Astrocyte of the spinal cord (primary cell): ENCODE data around the gene IL1RAPL2.

ENCODE experiments used
- DNase-seq: peaks from one replicate; pipeline ENCODE4 v3.0.0; 2011; ENCODE audit warnings: low read depth, low spot score
- H3K4me3 ChIP-seq: 2 replicates; pipeline ENCODE4 v1.5.1; 2011; ENCODE audit warnings: low read depth, mild to moderate bottlenecking, low read length, moderate library complexity
- in situ Hi-C: cut with HindIII; loops from 2 replicates; pipeline ENCODE4 v1.10.0; 2017; ENCODE audit warnings: low sequenced_read_pairs
- TF ChIP-seq, protein P1 (sequence below): IDR thresholded peaks from 2 replicates; pipeline ENCODE4 v1.5.1; 2012; ENCODE audit warnings: low read depth, mild to moderate bottlenecking, low read length, inconsistent platforms

Gene IL1RAPL2

DNA sequence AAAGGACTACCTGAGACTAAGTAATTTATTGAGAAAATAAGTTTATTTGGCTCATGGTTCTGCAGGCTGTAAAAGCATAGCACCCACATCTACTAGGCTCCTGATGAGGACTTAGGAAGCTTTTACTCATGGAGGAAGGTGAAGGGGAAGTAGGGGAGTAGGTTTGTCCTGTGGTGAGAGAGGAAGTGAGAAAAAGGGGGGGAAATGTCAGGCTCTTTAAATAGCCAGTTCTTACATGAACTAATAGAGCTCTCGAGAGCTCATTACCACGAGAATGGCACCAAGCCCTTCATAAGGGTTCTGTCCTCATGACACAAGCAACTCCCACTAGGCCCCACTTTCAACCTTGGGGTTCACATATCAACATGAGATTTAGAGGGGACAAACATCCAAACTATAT lies 1130.9 kb downstream of the IL1RAPL2 start:
- no peak overlapping the region for H3K4me3 ChIP-seq
- in situ Hi-C loops, result no loop called here
- TF ChIP-seq, protein P1, sequence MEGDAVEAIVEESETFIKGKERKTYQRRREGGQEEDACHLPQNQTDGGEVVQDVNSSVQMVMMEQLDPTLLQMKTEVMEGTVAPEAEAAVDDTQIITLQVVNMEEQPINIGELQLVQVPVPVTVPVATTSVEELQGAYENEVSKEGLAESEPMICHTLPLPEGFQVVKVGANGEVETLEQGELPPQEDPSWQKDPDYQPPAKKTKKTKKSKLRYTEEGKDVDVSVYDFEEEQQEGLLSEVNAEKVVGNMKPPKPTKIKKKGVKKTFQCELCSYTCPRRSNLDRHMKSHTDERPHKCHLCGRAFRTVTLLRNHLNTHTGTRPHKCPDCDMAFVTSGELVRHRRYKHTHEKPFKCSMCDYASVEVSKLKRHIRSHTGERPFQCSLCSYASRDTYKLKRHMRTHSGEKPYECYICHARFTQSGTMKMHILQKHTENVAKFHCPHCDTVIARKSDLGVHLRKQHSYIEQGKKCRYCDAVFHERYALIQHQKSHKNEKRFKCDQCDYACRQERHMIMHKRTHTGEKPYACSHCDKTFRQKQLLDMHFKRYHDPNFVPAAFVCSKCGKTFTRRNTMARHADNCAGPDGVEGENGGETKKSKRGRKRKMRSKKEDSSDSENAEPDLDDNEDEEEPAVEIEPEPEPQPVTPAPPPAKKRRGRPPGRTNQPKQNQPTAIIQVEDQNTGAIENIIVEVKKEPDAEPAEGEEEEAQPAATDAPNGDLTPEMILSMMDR, result no peak
- DNase-seq, result no peak

DNA sequence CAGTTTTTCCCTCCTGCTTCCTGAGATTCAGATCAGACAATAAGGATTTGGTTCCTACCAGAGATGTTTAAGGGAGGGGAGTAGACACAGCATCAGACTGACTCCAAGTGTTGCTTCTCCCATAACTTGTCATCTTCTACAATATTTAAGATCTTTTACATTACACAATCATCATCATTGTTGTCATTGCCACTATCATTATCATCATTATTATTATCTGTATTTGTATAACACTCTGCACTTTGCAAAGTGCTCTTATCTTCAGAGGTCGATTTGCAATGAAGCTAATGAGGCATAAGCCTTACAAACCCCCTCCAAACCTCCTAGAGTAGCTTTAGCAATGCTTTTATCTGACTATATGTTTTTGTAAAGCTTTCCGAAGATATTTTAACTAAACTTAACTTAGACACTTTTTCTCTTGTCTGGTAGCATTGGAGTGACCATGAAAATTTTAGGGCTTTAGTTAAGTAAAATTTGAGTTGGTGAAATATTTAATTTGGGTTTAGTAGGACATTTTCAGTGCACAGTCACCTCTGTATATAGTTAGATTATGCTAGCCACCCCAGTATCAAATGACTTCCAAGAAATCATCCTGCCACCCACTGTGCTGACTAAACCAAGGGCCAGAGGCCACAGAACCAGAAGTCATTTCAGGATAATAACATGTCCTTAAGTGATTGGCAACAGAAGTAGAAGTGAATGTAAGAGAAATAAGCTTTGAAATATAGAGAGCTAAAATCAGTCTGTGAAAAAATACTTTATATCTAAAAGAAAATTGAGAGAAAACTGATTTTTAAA lies 1132.2 kb downstream of the IL1RAPL2 start:
- DNase-seq, result peak; percentile 44
- H3K4me3 ChIP-seq, result no peak overlapping the region
- TF ChIP-seq, protein P1, result no peak
- in situ Hi-C loops, result no loop called here

DNA sequence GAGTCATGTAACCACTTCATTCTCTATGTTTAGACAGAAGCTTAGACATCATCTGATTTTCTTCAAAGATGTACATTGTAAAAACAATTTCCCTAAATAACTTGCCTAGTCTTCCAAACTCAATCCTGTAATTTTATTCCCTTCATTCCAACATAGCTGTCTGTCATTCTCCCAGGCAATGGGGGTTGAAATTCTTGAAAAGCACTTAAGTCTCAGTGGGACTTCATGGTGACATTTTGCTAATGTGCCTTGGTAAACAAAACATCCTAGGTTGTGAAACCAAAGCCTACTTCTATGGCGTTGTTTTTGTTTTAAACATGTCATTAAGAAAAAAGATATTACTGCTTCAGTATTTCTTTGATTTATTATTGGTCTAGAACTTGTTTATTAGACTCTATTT lies 1134.3 kb downstream of the IL1RAPL2 start:
- H3K4me3 ChIP-seq, result no peak overlapping the region
- TF ChIP-seq, protein P1, result no peak
- in situ Hi-C loops, result no loop called here
- DNase-seq, result no peak

DNA sequence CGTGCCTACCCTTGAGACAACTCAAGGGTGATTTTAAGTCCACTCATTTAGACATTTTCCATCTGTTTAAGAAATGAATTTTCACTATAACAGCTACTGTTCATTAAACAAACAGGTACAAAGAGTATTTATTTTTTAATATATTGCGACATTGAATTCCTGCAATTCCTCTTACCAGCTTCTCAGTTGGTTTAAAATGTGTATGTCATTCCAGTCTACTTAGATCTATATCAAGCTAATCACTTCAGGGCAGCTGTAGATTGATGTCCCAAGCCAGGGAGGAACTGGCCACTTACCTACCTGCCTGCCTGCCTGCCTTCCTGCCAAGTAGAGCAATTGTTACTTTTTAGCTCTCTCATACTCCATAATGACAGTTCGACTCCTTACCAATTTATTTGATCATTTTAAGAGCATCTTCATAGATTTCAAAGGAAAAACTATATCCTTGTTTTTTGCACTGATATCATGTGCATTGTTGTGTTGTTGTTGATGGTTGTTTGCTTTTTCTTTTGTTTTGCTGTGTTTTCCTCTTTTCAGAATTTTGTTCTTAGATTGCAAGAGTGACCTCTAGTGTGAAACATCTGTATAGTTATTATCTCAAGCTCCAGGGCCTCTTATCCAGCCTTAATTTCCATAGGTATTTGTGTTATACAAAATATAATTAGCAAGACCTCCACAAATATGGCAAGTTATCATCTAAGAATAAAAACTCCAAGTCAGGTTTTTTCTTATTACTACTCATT lies 1135.5 kb downstream of the IL1RAPL2 start:
- H3K4me3 ChIP-seq, result no peak overlapping the region
- DNase-seq, result peak; percentile 20
- in situ Hi-C loops, result no loop called here
- TF ChIP-seq, protein P1, result no peak

DNA sequence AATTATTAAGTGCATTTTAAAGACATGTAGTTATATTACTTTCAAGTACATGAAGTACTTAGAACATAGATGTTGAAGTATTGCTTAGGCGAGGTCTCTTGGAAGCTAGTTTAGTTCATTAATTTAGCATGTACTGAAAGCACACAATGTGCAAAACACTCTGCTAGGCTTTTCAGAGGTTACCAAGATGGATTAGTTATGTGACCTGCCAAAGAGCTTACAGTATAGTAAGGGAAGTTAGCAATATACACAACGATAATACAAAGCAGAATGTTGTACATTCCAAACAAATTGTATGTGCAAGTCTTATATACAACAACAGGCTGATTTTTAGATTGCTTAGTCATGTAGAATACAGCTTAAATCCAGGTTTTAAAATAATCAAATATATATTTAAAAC lies 1137.9 kb downstream of the IL1RAPL2 start:
- TF ChIP-seq, protein P1, result no peak
- H3K4me3 ChIP-seq, result no peak overlapping the region
- DNase-seq, result no peak
- in situ Hi-C loops, result no loop called here

DNA sequence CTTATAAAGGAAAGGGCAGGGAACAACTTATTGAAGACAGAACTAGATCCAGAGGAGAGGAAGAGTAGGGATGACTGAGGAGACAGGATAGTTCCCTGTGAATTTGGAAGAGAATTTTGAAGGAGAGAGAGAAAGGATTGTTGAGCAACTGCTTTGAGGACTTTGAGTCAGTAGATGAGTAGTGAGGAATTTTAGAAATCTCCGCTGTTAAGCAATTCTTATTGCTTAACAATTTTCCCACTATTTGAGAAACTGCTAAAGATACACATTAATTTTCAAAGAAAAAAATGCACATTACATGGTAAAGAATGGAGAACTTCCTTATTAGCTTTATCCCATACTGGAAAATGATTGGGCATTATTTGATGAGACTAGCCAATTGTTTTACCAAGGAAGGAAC lies 1140.0 kb downstream of the IL1RAPL2 start:
- in situ Hi-C loops, result no loop called here
- no peak for DNase-seq
- H3K4me3 ChIP-seq, result no peak overlapping the region
- TF ChIP-seq, protein P1, result no peak
